Stimulated activated CD8-positive, alpha-beta memory T cell treated with anti-CD3 and anti-CD28 coated beads, Interleukin-7, amount 100 ng/mL, for 4 hours (primary cell): Measurements from ENCODE around the gene ARHGAP28.

Experiments
- DNase-seq, 2 donors: peaks; one replicate each; pipeline ENCODE4 v3.0.0-alpha.2; 2020; ENCODE audit warnings: low read depth in 2 of 2

ARHGAP28 gene

DNA sequence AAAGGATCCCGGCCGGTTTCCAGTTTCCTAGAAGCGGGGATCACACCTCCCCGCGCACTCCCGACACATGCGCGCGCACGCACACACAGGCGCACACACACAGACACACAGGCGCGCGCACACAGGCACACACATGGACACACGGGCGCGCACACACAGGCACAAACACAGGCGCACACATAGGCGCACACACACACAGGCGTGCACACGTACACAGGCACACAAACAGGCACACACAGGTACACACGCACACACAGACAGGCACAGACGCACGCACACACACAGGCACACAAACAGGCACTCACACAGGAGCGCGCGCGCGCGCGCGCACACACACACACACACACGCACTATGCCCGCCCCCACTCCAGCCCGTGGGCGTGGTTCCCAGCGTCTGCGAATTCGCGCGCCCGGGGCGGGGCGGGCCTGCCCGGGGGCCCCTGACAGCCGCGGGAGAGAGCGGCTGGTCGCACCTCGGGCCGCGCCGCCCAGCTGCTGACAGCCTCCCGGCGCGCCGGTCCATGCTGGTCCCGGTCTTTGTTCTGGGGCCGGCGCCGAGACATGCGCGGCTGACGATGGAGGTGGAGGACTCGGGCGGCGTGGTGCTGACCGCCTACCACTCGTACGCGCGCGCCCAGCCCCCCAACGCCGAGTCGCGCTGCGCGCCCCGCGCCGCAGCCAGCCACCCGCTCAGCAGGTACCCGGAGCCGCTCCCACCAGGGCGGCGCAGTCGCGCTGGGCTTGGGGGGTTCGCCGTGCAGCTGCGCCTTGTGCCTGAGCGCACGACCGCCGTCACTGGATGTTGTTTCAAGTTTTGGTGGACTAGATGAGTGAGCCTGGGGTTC, at the start of gene ARHGAP28:
Gene ARHGAP28 (plus strand): TSS at position 470 of the 845 bp plus-strand sequence. CDS start 106 bp downstream, at position 576.
- DNase-seq: no peak

GRCh38 chr18:6681331-6681875, 48.1 kb upstream of the ARHGAP28 start:
- DNase-seq: no peak

DNA sequence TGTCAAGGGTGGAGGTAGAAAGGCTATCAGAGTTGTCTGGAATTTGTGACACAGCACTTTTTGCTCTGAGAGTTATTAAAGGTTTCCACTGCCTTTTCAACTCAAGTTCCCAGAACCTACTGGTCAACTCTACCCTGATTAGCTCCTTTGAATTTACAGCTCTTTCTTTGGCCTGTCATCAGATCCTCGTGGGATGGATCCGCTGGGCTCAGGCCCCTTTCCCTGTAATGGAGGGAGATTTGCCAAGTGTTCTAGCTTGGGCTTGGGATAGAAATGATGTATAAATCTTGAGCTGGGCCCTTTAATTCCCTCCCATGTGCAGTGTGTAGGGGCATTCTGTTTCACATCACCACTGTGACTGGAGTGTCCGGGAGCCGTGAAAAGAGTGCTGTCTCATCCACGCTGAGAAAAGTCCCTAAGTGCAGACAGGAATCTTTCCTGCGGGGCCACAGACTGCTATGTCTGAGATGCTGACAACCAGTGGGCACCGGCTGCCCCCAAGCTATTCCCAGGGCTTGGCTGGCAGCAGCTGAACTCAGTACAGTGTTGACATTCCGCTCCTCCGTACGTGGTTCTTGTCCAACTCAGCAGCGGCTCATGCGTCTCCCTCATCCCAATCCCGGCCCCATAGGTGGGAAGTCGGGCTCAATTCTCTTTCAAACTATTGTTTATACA, 46.9 kb upstream of the ARHGAP28 start:
- DNase-seq: no peak

- DNase-seq: no peak
Observed at GRCh38 chr18:6683112-6683876, 46.2 kb upstream of the ARHGAP28 start.

DNA sequence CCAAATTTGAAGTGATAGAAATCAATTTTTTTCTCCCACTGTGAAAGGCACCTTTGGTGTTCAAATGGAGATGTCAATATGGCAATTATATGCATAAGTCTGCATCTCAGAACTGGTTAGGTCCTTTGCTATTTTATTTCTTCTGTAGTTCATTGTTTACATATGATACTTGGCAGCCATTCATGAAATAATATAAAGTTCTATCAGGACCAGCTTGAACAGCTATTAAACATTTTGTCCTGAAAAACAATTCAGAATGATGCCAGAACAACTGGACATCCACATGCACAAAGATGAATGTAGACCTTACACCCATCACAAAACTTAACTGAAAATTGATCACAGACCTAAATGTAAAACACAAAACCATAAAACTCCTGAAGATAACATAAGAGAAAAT, 41.8 kb upstream of the ARHGAP28 start:
- no peak for DNase-seq

DNA sequence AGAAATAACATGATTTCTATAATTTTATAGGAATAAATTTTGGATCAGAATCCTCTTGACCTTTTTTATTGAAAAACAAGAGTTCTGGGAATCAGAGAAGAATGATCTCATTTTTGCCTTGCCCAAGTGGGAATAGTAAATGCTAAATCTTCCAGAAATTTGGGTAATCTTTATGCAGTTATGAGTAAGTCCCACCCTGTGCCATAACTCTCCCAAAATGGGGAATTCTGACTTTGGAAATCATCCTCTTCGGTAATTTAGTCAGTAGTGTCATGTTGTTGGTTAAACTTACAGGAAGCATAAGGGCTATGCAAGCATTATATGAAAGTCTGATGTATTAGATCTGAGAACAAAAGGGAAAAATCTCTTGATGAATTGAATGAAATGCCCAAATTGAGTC, 20.6 kb upstream of the ARHGAP28 start:
- no peak for DNase-seq

- DNase-seq: no peak
Observed at GRCh38 chr18:6711467-6711866, 18.0 kb upstream of the ARHGAP28 start.

DNA sequence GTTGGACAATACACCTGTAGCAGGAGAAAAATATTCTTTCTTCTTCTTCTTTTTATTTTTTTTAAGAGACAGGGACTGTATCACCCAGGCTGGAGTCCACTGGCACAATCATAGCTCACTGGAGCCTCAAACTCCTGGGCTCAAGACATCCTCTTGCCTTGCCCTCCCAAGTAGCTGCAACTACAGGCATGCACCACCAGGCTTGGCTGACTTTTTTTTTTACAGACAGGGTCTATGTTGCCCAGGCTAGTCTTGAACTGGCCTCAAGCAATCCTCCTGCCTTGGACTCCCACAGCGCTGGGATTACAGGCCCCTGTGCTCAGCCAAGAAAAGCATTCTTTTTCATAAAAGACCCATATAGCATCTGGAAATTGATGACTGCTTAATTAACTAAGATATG, 17.1 kb upstream of the ARHGAP28 start:
- DNase-seq: no peak

DNA sequence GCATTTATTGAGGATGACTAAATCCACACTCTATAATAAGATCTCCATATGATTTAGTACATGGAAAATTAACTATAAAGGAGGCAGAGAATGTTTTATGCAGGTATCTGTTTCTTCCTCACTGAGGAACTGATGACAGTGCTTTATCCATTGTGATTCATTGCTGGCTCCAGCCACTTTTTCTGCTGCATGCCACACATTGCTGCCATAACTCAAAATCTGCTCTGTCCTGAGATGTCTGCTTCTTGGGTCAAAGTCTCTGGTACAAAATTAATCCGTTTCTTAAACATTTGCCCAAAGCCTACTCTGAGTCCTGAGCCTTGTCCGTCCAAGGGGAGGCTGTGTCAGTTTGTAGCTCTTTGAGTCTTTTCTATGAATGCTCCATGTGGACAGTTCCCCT, 15.5 kb upstream of the ARHGAP28 start:
- DNase-seq: no peak

DNA sequence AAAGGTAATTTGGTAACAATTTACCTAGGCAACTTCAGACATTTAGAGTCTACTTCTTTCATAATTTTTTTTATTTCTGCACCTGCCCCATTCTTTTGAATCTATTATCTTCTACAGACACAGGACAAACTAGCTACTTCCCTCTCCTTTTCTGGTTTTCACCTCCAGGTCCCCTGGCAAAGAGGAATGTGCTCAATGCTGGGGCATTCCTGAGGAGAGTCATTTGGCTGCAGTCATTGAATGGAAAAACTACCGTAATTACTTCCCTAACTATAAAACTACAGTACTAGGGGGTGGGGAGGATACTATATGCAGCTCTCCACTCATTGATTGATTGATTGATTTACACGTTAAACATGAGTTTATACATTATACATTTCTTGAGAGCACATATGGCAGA, 11.2 kb upstream of the ARHGAP28 start:
- DNase-seq: no peak

- no peak for DNase-seq
Observed at GRCh38 chr18:6719098-6719846, 10.2 kb upstream of the ARHGAP28 start.

- no peak for DNase-seq
Observed at GRCh38 chr18:6719910-6720683, 9.4 kb upstream of the ARHGAP28 start.

DNA sequence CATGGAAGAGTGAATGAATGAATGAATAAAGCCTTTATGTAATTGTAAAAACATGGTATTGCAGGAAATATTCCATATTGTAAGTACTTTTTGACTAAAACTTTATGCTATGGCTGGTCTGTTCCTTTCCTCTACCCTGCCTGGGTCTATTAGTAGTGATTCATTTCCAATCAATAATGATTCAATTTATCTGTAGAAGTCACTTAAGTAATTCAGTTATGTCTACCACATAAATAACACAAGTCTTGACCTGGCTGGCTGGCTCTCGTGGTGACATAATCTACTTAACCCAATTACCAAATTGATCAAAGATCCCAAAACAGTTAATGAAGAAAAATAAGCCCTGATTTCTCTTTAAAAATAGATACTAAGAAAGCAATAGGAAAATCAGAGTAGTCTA, 7.8 kb upstream of the ARHGAP28 start:
- no peak for DNase-seq

- DNase-seq: no peak
Observed at GRCh38 chr18:6722690-6723089, 6.8 kb upstream of the ARHGAP28 start.

DNA sequence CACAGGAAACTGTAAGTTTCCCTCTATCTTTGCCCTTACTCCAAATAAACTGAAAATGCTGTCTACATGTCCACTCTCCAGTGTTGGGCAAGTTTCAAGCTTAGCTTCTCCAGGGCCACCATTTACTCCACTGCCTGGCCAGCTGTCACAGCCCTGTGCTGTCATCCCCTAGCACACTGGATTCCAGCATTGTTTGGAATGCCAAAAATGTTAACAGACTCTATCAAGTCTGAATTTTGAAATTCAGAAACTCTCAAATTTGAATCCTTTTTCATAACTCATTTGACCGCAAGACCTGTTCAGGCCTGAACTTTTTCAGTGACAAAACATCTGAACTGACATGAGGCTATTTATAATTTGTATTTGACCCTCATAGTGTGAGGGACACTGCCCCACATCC, 5.2 kb upstream of the ARHGAP28 start:
- no peak for DNase-seq

- no peak for DNase-seq
Observed at GRCh38 chr18:6728331-6728730, 1.2 kb upstream of the ARHGAP28 start.

DNA sequence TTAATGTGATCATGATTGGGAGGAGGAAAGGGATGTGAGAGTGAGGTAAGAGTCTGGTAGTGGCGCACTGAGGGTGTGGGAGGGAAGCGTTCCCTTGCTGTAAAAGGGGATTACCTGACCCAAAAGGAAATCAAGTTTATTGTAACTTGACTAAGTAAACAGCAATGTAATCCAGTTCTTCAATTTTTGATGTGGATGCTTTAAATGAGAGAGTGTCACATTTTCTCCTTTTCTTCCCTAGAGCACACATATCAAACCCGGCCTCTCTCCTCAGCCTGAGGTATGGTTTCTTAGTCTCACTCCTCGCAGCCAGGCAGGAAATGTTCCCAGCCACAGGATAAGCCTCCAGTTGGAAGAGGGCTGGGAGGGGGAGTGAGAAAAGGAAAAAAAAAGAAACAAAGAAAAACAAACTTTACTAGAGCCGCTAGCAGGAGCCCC, 688 bp upstream of the ARHGAP28 start:
- DNase-seq: no peak

GRCh38 chr18:6730416-6731221, 1.1 kb downstream of the ARHGAP28 start:
- DNase-seq: no peak

DNA sequence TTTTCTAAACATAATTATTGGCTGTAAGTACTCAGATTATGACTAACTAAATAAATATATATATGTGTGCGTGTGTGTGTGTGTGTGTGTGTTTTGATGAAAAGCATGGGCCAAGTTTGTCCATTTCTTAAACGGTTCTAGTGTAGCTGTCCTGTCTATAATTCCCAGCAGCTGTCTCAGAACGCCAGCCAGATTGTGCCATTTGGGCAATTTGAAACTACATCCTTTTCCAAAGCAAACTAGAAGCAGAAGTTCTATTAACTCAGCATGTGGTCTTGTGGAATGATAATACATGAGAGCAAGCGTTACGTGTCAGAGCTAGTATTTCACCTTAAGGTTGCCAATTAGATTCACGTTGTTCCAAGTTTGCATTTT, 1.7 kb downstream of the ARHGAP28 start:
- DNase-seq: no peak

GRCh38 chr18:6732952-6733351, 3.4 kb downstream of the ARHGAP28 start:
- DNase-seq: no peak
